GM18519 (cell line): ENCODE results near the gene ANKS1B.

Experiments used
- ATAC-seq: cut with Tn5 transposase; IDR thresholded peaks from one replicate; pipeline ENCODE4 v1.9.1; 2021; ENCODE audit warnings: mild to moderate bottlenecking, moderate library complexity; ENCODE audit not compliant: unreplicated experiment, low FRiP score

ANKS1B gene

GRCh38 chr12:98814254-98814653 lies 1170.5 kb downstream of the ANKS1B start:
- no peak for ATAC-seq

DNA sequence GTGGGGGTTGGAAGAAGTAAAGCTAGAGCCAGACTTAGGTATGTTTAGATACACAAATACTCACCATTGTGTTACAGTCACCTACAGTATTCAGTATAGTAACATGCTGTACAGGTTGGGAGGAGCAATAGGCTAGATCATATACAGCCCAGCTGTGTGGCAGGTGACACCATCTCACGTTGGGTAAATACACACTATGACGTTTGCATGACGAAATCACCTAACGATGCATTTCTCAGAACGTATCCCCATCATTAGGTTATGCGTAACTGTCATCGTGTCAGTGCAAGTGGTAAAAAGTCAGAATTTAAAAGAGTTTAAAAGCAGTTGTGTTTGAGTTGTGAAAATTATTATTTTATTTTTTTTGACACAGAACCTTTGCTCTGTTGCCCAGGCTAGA lies 1172.5 kb downstream of the ANKS1B start:
- no peak for ATAC-seq

- ATAC-seq, result no peak
Observed at GRCh38 chr12:98808243-98808875, 1176.4 kb downstream of the ANKS1B start.

- no peak for ATAC-seq
Observed at GRCh38 chr12:98807187-98807586, 1177.5 kb downstream of the ANKS1B start.

DNA sequence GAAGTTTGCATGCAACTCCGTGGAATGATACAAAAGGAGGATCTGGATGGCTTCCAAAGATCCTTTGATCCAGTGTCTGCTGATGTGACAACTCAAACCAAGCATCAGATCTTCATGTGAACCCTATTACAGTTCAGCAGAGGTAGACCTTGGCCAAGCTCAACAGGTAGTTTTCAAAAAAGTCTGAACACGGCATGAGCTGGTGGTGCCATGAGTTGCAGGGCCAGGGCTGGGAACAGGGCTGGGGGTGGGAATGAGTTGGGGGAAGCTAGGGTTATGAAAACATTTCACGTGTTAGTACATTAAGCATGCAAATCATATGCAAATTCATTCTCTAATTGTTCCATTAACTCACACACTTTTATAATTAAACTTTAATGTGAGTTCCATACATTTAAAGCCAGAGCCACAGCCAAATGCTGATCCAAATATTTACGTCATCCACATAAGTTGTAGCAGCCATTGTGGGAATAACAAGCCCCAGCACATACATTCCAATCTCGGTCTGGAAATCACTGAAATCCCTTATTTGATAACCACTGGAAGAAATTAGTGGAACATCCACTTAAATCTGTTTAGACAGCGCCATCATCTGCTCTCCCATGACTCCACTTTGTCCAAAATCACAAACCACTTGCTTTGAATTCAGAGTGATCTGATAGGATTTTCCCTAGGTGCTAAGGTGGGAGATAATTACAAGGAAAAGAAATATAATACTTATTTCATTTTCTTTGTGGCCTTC lies 1181.1 kb downstream of the ANKS1B start:
- no peak for ATAC-seq

DNA sequence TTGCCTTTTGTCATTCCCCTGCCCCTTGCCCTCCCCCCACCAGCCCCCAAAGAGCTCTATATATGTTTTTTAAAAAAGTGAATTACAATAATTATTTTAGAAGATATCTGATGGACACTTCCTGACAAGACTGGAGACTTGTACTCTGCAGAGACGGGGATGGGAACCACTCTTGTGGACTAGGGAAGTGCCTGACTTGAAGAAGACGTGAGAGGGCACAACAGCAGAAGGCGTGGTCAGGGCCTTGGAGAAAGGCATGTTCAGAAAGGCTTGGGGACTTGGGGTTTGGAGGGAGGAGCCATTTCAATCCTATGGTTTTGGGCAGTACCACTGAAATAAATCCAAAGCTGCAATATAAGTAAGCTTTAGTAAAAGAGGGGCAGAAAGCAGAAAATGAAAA lies 1184.9 kb downstream of the ANKS1B start:
- no peak for ATAC-seq

GRCh38 chr12:98799146-98799810 lies 1185.5 kb downstream of the ANKS1B start:
- ATAC-seq, result no peak

DNA sequence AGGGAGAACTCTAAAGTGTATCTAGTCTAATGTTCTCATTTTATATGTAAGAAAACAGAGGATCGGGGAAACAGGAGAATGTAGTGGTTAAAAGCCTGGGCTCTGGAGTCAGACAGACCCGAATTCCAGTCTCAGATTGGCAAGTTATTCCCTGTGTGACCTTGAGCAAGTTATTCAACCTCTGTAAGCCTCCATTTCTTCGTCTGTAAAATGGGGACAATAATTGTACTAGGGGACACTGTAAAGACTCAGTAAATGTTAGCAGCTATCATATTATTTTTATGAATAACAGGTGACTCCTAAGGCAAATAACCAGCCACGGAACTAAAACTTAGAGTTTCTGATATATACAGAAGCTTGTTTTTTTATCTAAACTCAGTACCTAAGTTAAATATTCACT lies 1187.5 kb downstream of the ANKS1B start:
- ATAC-seq, result no peak

DNA sequence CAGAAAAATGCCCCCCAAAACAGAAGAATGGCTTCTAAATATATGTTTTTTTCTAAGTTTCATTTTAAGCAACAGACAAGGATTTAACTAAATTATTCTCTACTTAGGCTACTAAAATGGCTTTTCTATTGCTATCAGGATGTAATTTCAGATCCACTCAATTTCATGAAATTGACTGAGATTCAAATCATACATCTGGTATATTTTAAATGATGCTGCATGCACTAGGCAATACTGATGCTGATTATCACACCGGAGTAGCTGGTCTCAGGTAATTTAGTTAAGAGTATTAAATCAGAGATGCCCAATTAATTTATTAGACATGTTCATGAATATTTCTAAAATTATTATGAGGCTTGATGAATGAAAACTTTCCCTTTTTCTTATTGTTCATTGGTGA lies 1188.0 kb downstream of the ANKS1B start:
- no peak for ATAC-seq

DNA sequence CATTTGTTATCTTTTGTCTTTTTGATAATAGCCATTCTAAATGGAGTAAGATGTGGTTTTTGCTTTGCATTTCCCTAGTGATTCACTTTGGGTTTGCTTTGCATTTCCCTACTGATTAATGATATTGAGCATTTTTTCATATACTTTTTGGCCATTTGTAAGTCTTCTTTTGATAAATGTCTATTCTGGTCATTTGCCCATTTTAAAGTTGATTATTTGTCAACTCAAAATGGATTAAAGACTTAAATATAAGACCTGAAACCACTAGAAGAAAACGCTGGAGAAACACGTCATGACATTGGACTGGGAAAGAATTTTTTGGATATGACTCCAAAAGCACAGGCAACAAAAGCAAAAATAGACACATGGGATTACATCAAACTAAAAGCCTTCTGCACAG lies 1191.6 kb downstream of the ANKS1B start:
- no peak for ATAC-seq

- no peak for ATAC-seq
Observed at GRCh38 chr12:98791406-98791805, 1193.3 kb downstream of the ANKS1B start.

- no peak for ATAC-seq
Observed at GRCh38 chr12:98788396-98788795, 1196.3 kb downstream of the ANKS1B start.

GRCh38 chr12:98786653-98787052 lies 1198.1 kb downstream of the ANKS1B start:
- no peak for ATAC-seq

DNA sequence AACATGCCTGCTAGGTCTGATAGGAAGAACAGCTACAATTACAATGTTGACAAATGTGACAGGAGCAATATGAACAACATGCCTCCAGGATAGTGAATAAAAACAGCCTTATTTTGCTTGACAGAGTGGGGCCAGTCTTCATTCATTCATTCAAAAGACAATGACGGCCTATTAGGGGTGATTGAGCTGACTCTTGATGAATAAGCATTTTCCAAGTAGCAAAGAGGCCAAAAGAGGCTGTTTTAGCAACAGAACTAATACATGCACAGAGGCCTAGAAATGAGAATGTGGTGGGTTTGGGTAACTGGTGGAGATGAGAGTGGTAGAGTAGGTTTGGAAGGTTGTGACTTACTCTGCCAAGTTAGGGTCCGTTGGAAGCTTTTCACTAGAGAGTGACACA lies 1201.3 kb downstream of the ANKS1B start:
- no peak for ATAC-seq

- no peak for ATAC-seq
Observed at GRCh38 chr12:98780261-98780660, 1204.5 kb downstream of the ANKS1B start.

GRCh38 chr12:98772818-98773217 lies 1211.9 kb downstream of the ANKS1B start:
- no peak for ATAC-seq

DNA sequence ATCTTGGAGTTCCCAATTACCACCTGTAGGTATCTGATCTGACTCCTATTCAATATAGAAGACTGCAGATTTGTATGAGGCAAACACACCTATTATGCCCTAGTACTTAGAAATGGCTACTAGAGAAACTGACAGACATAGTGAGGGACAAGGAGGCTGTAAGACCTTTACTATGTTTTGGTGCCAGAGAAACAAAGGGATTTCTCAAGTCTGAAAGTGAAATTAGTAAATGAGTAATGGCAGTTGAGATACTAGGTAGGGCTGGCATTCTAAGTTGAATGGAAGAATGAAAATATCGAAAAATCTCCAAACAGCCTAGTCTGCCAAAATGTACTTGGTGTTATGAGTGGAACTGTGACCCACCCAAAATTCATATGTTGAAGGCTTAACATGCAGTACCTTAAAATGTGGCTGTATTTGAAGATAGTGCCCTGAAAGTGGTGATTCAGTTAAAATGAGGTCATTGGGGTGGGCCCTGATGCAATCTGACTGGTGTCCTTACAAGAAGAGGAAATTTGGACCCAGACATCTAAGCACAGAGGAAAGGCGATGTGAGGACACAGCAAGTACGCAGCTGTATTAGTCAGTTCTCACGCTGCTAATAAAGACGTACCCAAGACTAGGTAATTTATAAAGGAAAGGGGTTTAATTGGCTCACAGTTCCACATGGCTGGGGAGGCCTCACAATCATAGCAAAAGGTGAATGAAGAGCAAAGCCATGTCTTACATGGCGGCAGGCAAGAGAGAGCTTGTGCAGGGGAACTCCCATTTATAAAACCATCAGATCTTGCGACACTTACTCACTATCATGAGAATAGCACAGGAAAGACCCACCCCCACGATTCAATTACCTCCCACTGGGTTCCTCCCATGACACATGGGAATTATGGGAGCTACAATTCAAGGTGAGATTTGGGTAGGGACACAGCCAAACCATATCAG lies 1212.7 kb downstream of the ANKS1B start:
- ATAC-seq, result no peak

GRCh38 chr12:98770230-98770629 lies 1214.5 kb downstream of the ANKS1B start:
- ATAC-seq, result no peak

- ATAC-seq, result no peak
Observed at GRCh38 chr12:98769068-98769467, 1215.7 kb downstream of the ANKS1B start.

DNA sequence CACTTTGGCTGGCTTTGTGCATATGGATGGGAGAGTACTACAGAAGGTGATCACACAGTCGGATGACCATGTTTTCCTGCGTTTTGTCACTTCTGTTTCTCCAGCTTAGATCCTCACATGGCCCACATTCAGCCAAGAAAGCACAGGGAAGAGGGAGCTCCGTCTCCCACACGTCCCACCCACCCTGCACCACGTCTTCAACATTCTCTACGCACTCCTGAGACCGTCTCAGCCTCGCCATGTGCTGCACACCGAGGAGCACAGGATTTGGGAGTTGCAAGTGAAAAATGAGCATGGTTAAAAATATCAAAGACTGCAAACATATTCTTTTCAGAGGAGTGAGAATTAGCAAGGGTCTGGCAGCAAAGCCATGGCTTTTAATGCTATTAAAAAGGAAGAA lies 1217.5 kb downstream of the ANKS1B start:
- no peak for ATAC-seq

GRCh38 chr12:98763656-98764055 lies 1221.1 kb downstream of the ANKS1B start:
- ATAC-seq, result no peak
